A549 (cell line): ENCODE results near the gene SP2.

Experiments used
- BCL3 ChIP-seq: fragments of >200 bp; sonication (Bioruptor Twin); formaldehyde crosslinking; IDR thresholded peaks from 3 replicates; pipeline ENCODE4 v1.6.1; 2016
- CBX2 ChIP-seq: fragments of 200-600 bp; sonication (generic); IDR thresholded peaks from 2 replicates; pipeline ENCODE4 v1.6.1; 2016; ENCODE audit warnings: low read depth, mild to moderate bottlenecking, borderline replicate concordance
- CBX8 ChIP-seq: fragments of 200-600 bp; sonication (generic); IDR thresholded peaks from 2 replicates; pipeline ENCODE4 v1.6.1; 2016
- CHD2 ChIP-seq: fragments of 150-350 bp; IDR thresholded peaks from 2 replicates; pipeline ENCODE4 v1.6.1; 2014; ENCODE audit warnings: low read length; ENCODE audit not compliant: partially characterized antibody
- GATA3 ChIP-seq: IDR thresholded peaks from 2 replicates; pipeline ENCODE4 v1.6.1; 2012; ENCODE audit warnings: borderline replicate concordance
- MAFK ChIP-seq: fragments of 450-650 bp; IDR thresholded peaks from 2 replicates; pipeline ENCODE4 v1.6.1; 2014; ENCODE audit not compliant: partially characterized antibody
- POLR2A ChIP-seq: IDR thresholded peaks from 2 replicates; pipeline ENCODE4 v1.6.1; 2012; ENCODE audit warnings: mild to moderate bottlenecking, low read length
- TF ChIP-seq, protein P1 (sequence below): fragments of >200 bp; sonication (Bioruptor Twin); formaldehyde crosslinking; IDR thresholded peaks from 3 replicates; pipeline ENCODE4 v1.5.1; 2016
- TF ChIP-seq, protein P2 (sequence below): IDR thresholded peaks from 2 replicates; pipeline ENCODE4 v1.6.1; 2012

GRCh38 chr17:47918006-47918405 lies 22.0 kb downstream of the SP2 start:
- TF ChIP-seq, protein P1, sequence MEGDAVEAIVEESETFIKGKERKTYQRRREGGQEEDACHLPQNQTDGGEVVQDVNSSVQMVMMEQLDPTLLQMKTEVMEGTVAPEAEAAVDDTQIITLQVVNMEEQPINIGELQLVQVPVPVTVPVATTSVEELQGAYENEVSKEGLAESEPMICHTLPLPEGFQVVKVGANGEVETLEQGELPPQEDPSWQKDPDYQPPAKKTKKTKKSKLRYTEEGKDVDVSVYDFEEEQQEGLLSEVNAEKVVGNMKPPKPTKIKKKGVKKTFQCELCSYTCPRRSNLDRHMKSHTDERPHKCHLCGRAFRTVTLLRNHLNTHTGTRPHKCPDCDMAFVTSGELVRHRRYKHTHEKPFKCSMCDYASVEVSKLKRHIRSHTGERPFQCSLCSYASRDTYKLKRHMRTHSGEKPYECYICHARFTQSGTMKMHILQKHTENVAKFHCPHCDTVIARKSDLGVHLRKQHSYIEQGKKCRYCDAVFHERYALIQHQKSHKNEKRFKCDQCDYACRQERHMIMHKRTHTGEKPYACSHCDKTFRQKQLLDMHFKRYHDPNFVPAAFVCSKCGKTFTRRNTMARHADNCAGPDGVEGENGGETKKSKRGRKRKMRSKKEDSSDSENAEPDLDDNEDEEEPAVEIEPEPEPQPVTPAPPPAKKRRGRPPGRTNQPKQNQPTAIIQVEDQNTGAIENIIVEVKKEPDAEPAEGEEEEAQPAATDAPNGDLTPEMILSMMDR: no peak
- no peak for TF ChIP-seq GATA3
- no peak for TF ChIP-seq MAFK
- TF ChIP-seq, protein P2, sequence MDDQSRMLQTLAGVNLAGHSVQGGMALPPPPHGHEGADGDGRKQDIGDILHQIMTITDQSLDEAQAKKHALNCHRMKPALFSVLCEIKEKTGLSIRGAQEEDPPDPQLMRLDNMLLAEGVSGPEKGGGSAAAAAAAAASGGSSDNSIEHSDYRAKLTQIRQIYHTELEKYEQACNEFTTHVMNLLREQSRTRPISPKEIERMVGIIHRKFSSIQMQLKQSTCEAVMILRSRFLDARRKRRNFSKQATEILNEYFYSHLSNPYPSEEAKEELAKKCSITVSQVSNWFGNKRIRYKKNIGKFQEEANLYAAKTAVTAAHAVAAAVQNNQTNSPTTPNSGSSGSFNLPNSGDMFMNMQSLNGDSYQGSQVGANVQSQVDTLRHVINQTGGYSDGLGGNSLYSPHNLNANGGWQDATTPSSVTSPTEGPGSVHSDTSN: no peak
- no peak for TF ChIP-seq CBX2
- TF ChIP-seq CBX8: no peak
- no peak for TF ChIP-seq POLR2A
- no peak for TF ChIP-seq CHD2
- no peak for TF ChIP-seq BCL3
